Vagina (tissue), 2 donors: ENCODE measurements around the gene GIPC3.
A peak's percentile ranks its signal among the peaks of the same experiment; 100 is the strongest.

ENCODE experiments used
- POLR2A ChIP-seq, 2 donors: fragments of 450-650 bp; IDR thresholded peaks; one replicate each; pipeline ENCODE4 v1.6.1; 2017; ENCODE audit warnings: antibody characterized with exemption in 2 of 2, mild to moderate bottlenecking in 2 of 2, moderate library complexity in 2 of 2
- POLR2AphosphoS5 ChIP-seq, 2 donors: sonication (generic); formaldehyde crosslinking; IDR thresholded peaks; one replicate each; pipeline ENCODE4 v1.9.0; 2017; ENCODE audit warnings: antibody characterized with exemption in 2 of 2, mild to moderate bottlenecking in 2 of 2, low read depth in 1 of 2; ENCODE audit not compliant: insufficient read depth in 1 of 2
- TF ChIP-seq, protein P1 (sequence below), 3 experiments: fragments of 450-650 bp in 2 of 3; fragments of 200-600 bp in 1 of 3; sonication (generic) in 1 of 3; IDR thresholded peaks; one replicate each; pipeline ENCODE4 v1.5.1; 2017 to 2019; ENCODE audit warnings: antibody characterized with exemption in 3 of 3, mild to moderate bottlenecking in 2 of 3, moderate library complexity in 2 of 3

DNA sequence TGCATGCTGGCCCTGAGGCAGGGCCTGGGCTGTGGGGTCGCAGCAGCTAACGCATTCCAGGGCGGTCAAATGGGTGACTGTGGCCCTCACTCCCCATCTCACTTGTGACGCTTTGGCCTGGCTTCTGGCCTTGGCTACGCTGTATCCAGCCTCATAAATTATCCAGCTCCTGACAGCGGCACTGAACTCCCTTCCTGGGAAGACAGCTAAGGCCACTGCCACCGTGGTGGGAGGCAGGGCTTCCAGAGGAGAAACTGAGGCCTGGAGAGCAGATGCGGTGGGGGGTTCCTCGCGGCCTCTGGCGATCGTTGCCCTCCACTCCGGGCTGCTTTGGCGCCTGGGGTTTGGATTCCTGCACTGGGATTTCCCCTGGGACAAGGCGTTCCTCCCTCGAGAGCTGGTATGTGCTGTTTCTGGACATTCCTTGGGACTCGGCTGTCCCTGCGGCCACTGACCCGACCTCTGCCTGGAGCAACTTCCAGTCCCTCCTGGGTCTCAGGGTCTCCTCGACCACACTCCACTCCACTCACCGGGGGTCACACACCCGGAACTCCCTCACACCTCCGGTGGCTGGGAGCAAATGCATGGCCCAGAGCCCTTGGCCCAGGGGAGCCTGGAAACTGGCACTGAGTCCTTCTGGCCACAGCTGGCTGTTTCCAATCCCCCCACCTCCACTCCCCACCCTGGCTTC is 18.0 kb downstream of the GIPC3 start:
- TF ChIP-seq, protein P1, sequence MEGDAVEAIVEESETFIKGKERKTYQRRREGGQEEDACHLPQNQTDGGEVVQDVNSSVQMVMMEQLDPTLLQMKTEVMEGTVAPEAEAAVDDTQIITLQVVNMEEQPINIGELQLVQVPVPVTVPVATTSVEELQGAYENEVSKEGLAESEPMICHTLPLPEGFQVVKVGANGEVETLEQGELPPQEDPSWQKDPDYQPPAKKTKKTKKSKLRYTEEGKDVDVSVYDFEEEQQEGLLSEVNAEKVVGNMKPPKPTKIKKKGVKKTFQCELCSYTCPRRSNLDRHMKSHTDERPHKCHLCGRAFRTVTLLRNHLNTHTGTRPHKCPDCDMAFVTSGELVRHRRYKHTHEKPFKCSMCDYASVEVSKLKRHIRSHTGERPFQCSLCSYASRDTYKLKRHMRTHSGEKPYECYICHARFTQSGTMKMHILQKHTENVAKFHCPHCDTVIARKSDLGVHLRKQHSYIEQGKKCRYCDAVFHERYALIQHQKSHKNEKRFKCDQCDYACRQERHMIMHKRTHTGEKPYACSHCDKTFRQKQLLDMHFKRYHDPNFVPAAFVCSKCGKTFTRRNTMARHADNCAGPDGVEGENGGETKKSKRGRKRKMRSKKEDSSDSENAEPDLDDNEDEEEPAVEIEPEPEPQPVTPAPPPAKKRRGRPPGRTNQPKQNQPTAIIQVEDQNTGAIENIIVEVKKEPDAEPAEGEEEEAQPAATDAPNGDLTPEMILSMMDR (IDR thresholded peaks at IDR 0.05): no peak
- TF ChIP-seq POLR2AphosphoS5 (IDR thresholded peaks at IDR 0.05; ENCODE audit: insufficient read depth in 1 of 2, low read depth in 1 of 2) (peak in 1 of 2 donors; percentile 61), POLR2A (IDR thresholded peaks at IDR 0.05) (no peak)
